Activated T-helper 2 cell treated with anti-CD3 and anti-CD28 coated beads, Interferon-gamma antibody, Interleukin-2, Interleukin-4, amounts not matched to agents 10 μg/mL and 5 μg/mL and 100 μg/mL, durations not matched to agents 14 hours and 24 hours and 36 hours (primary cell): Measurements from ENCODE around the gene ZP2. TPM values are rescaled to one million over a fixed set of nuclear protein-coding genes. Genes with fewer than 3 reads are reported as not detected.
A peak's percentile ranks its signal among the peaks of the same experiment; 100 is the strongest.
"Not testable (repeated sequence)": the region's sequence is repeated elsewhere in the genome, so short reads cannot be mapped to it uniquely, and the experiment has no call there.

Experiments
- DNase-seq: peaks from one replicate; pipeline ENCODE4 v3.0.0; 2021; ENCODE audit warnings: low spot score
- H3K27ac Mint-ChIP-seq: one replicate; pipeline ENCODE4 v1.8.0; 2021; ENCODE audit warnings: mixed read lengths
- H3K27me3 Mint-ChIP-seq: one replicate; pipeline ENCODE4 v1.8.0; 2021; ENCODE audit warnings: low read depth, mixed read lengths
- H3K36me3 Mint-ChIP-seq: one replicate; pipeline ENCODE4 v1.8.0; 2021; ENCODE audit warnings: low read depth, mixed read lengths
- H3K4me1 Mint-ChIP-seq: one replicate; pipeline ENCODE4 v1.8.0; 2021; ENCODE audit warnings: low read depth, mixed read lengths
- H3K4me3 Mint-ChIP-seq: one replicate; pipeline ENCODE4 v1.8.0; 2021; ENCODE audit warnings: low read depth, mild to moderate bottlenecking, moderate library complexity, mixed read lengths
- H3K9me3 Mint-ChIP-seq: one replicate; pipeline ENCODE4 v1.8.0; 2021; ENCODE audit warnings: mixed read lengths
- intact Hi-C: fragments of 100-400 bp; cut with micrococcal nuclease; formaldehyde crosslinking; loops from one replicate; pipeline ENCODE4 v1.15.1; 2023
- total RNA-seq: library from RNA; stranded (reverse); gene quantifications from 2 replicates; pipeline ENCODE4 v1.2.3, GENCODE V29; 2022

The ZP2 gene
- total RNA-seq, 1 donor from 2014 or later: not detected

DNA sequence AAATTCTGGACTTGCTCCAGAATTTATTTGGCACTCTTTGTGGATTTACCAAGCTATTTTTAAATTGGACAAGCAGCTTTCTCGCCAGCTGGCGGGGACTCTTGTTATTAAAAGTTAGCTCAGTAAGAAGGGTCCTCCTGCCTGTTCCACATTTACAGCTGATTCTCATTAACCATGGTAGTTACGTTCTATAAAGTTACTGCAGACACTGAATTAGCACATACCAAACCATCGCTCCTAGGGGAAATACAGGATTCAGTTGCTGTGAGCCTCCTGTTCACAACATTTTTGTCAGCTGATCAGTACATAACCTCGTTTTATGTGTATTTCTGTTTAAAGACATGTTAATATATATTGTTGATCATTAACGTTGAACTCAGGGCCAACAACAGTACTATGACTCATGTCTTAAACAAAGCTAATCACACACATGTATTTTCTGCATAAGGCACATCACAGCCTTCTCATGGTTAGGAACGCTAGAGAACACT is 48.7 kb downstream of the ZP2 start:
- H3K36me3 Mint-ChIP-seq: peaks cover 39% of the 10 kb centered on the region
- intact Hi-C loops: no loop called here
- DNase-seq: no peak
- no peak overlapping the region for H3K4me3 Mint-ChIP-seq
- H3K9me3 Mint-ChIP-seq: no peaks in the 10 kb centered on the region
- no peak overlapping the region for H3K27ac Mint-ChIP-seq
- peaks cover 18% of the 10 kb centered on the region for H3K4me1 Mint-ChIP-seq
- H3K27me3 Mint-ChIP-seq: no peaks in the 10 kb centered on the region

DNA sequence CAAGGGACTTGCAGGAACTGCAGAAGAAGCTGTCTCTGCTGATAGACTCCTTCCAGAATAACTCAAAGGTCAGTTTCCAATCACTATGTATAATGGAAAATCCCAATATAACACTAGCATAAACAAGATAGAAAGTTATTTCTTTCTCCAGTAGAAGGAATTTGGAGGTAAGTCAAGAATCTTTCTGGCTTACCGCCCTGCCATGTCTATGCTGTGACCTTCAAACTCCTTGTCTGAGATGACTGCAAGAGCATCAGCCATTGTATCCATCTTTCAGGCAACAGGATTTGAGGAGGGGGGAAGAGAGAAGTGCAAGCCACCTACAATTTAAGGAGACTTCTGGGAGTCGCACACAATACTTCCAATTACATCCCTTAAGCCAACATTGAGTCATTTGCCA is 50.2 kb downstream of the ZP2 start:
- Mint-ChIP-seq H3K36me3 (peaks cover 29% of the 10 kb centered on the region), H3K9me3 (no peaks in the 10 kb centered on the region), H3K27ac (no peak overlapping the region), H3K27me3 (no peaks in the 10 kb centered on the region), H3K4me3 (no peak overlapping the region), H3K4me1 (peaks cover 19% of the 10 kb centered on the region)
- intact Hi-C loops: no loop called here
- no peak for DNase-seq

DNA sequence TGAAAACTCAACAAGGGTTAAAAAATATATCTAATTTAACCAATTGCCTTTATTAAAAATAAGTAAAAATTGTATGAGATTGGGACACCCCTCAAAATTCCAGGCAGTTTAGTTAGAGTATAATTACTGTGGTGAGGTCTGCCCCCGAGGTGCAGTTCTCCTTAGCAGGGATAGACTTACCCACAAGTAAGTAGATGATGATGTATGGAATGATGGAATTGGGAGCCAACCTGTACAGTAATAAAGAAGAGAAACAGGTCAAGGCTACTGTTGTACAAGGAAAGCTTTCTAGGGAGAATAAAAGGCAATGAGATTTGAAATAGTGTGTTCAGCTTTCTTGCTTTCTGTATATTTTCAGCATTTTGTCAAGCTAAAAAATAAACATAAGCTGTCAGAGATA is 51.1 kb downstream of the ZP2 start:
- Mint-ChIP-seq H3K4me1 (peaks cover 19% of the 10 kb centered on the region), H3K4me3 (no peak overlapping the region)

DNA sequence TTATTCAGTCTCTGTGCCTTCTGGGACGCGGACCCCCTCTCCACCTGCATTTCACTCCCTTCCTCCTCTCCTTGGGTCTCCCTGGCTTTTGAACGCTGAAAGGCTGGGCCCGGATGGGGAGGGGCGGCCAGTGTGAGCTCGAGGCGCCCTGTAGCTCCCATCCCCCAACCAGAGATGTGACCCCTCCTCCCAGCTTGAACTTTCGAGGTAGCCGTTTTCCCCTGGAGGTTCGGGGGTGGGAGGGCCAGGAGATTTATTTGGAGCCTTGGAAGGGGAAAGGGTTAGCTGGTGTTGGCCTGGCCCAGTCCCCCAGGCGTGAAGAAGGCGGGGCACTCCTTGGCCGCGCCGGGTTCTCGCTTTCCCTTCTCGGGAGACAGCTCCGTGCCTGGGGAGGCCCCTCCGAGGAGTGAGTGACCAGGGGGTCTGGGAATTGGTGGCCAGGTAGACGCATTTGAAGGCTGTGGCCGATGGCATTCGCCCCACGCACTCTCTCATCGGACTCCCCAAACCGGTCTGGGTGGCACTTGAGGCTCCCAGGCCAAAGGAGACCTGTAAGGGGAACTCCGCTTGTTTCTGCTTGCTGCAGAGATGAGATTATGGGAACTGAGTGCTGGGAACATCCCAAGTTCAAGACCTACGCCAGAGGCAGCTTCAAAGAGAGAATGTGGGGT is 52.0 kb downstream of the ZP2 start:
- no peaks in the 10 kb centered on the region for H3K27me3 Mint-ChIP-seq
- H3K4me3 Mint-ChIP-seq: peak overlapping the region; percentile 89
- H3K9me3 Mint-ChIP-seq: no peaks in the 10 kb centered on the region
- peaks cover 24% of the 10 kb centered on the region for H3K36me3 Mint-ChIP-seq
- no peak for DNase-seq
- intact Hi-C loops: loop anchor here (10.0 kb wide), 1 partner anchor 315 kb away; no protein-coding TSS in a partner anchor
- H3K27ac Mint-ChIP-seq: peak overlapping the region; percentile 53
- peaks cover 19% of the 10 kb centered on the region for H3K4me1 Mint-ChIP-seq

More for the DNA sequence above, 51.1 kb downstream of the ZP2 start:
- H3K9me3 Mint-ChIP-seq: no peaks in the 10 kb centered on the region
- DNase-seq: no peak
- H3K27ac Mint-ChIP-seq: no peak overlapping the region
- H3K36me3 Mint-ChIP-seq: peaks cover 29% of the 10 kb centered on the region
- H3K27me3 Mint-ChIP-seq: no peaks in the 10 kb centered on the region
- intact Hi-C loops: no loop called here

DNA sequence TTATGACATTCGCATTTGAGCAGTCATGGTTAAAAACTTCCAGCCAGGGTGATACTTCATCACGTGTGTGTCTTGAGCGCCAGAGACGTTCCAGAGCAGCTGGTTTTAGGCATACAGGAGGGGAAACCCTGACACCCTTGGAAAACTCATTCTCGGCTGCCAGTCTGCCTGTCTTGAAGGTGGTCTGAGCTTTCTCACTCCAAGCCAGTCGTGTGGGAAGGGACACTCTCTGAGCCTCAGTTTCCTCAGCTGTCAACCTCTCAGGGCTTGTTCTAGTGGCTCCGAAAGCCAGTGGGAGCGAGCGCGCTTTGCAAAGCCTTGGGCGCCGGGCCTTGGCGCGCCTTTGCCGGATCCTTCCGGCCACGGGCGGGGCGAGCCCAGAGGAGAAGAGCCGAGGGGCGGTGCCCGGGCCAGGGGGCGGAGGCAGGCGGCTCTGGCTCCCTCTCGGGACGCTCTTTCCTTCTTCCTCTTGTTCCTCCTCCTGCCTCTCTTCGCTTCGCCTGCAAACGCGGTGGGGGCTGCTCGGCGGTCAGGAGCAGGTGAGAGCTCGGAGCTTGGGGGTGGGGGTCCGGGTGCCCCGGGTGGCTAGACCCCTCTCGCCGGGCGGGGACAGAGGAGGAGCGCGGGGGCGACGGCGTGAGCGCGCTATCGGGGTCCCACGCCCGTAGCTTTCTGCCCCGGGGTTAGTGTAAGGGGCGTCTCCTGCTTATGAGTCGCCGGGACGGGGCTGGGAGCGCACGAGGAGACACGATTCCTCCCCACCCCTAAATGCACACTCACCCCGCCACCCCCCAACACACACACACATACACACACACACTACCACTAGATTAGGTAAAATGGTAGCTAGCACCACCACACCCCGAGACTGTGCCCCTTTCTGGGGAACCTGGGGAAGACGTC is 52.9 kb downstream of the ZP2 start, which contains the start of gene LDAF1:
Gene LDAF1, plus strand, starts transcription at position 467 of the 903 bp plus-strand sequence. CDS start 2,509 bp downstream, outside the sequence.
- no peaks in the 10 kb centered on the region for H3K27me3 Mint-ChIP-seq

DNA sequence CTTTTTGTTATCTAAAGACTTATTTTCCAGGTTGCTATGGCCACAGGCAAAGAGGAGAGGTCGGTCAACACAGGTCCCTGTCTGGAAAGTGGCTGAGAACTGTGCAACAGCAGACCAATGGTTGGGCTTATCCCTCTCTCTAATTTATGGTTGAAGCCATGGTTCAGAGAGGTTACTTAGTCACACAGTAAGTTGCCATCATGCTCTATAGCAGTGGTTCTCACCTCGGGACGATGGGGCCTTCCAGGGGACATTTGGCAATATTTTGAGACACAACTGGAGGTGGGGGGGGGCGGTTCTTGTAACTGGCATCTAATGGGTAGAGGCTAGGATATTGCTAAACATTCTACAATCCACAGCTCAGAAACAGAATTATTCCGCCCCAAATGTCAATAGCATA is 53.7 kb downstream of the ZP2 start:
- intact Hi-C loops: loop anchor here (10.0 kb wide), 1 partner anchor 313 kb away; no protein-coding TSS in a partner anchor
- Mint-ChIP-seq H3K27me3 (no peaks in the 10 kb centered on the region), H3K9me3 (no peaks in the 10 kb centered on the region), H3K27ac (no peak overlapping the region), H3K4me3 (peak overlapping the region; percentile 47), H3K36me3 (peaks cover 14% of the 10 kb centered on the region), H3K4me1 (peaks cover 19% of the 10 kb centered on the region)
- DNase-seq: no peak

More for the DNA sequence above, 52.9 kb downstream of the ZP2 start, which contains the start of gene LDAF1:
- Mint-ChIP-seq H3K4me1 (peaks cover 19% of the 10 kb centered on the region), H3K27ac (peak within 1 kb of the TSS; percentile 53), H3K36me3 (peaks cover 22% of the 10 kb centered on the region), H3K4me3 (peak within 1 kb of the TSS; percentile 89), H3K9me3 (no peaks in the 10 kb centered on the region)
- intact Hi-C loops: loop anchor here (10.0 kb wide), 1 partner anchor 314 kb away; no protein-coding TSS in a partner anchor
- peak; percentile 73 for DNase-seq

DNA sequence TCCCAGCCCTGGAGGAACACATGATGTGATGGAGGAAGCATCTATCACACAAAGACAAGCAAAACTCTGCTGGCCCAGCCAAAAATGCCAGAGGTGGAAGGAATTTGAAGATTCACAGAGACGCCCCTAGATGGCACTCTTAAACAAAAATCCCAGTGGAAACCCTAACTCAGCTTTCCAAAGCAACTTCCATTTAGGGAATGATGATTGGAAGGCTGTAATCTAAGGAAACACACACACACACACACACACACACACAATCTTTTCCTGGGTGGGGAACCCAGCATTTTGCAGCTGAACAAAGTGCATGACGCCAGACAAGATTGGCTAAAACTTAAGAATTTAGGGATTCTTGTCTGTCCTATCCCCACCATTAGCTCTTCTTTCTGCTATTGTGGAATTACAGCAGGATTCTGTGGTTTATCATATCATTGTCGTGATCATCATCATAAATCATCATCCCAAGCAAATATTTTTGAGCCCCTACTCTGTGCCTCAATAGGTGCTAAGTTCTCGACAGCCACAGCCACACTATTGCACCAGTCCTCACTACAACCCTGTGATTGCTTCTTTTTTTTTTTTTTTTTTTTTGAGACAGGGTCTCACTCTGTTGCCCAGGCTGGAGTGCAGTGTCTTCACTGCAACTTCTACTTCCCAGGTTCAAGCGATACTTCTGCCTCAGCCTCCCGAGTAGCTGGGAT is 54.5 kb downstream of the ZP2 start:
- Mint-ChIP-seq H3K36me3 (peaks cover 11% of the 10 kb centered on the region), H3K9me3 (no peaks in the 10 kb centered on the region), H3K4me1 (peaks cover 19% of the 10 kb centered on the region), H3K4me3 (no peak overlapping the region), H3K27ac (no peak overlapping the region), H3K27me3 (peaks cover 2% of the 10 kb centered on the region)
- no peak for DNase-seq
- intact Hi-C loops: loop anchor here (10.0 kb wide), 1 partner anchor 312 kb away; no protein-coding TSS in a partner anchor

DNA sequence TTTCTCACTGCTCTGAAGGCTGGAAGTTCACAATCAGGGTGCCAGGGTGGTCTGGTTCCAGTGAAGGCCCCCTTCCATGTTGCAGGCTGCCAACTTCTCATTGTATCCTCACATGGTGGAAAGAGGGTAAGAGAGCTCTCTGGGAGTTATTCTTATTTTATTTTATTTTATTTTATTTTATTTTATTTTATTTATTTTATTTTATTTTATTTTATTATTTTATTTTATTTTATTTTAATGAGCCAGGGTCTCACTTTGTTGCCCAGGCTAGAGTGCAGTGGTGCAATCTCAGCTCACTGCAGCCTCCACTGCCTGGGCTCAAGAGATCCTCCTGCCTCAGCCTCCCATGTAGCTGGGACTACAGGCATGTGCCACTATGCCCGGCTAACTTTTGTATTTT is 55.4 kb downstream of the ZP2 start:
- intact Hi-C loops: loop anchor here (10.0 kb wide), 1 partner anchor 311 kb away; no protein-coding TSS in a partner anchor
- H3K4me1 Mint-ChIP-seq: peaks cover 18% of the 10 kb centered on the region
- DNase-seq, H3K27me3 Mint-ChIP-seq, H3K4me3 Mint-ChIP-seq, H3K36me3 Mint-ChIP-seq, H3K27ac Mint-ChIP-seq, H3K9me3 Mint-ChIP-seq: not testable (repeated sequence)

DNA sequence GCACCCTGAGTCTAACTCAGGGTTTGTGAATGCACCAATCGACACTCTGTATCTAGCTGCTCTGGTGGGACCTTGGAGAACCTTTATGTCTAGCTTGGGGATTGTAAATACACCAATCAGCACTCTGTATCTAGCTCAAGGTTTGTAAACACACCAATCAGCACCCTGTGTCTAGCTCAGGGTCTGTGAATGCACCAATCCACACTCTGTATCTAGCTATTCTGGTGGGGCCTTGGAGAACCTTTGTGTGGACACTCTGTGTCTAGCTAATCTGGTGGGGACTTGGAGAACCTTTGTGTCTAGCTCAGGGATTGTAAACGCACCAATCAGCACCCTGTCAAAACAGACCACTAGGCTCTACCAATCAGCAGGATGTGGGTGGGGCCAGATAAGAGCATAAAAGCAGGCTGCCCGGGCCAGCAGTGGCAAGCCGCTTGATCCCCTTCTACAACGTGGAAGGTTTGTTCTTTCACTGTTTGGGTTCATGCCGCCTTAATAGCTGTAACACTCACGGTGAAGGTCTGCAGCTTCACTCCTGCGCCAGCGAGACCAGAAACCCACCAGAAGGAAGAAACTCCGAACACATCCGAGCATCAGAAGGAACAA is 58.1 kb downstream of the ZP2 start:
- not testable (repeated sequence) for H3K9me3 Mint-ChIP-seq, H3K4me1 Mint-ChIP-seq, H3K27ac Mint-ChIP-seq, H3K36me3 Mint-ChIP-seq, H3K4me3 Mint-ChIP-seq, DNase-seq
- H3K27me3 Mint-ChIP-seq: peaks cover 12% of the 10 kb centered on the region
- intact Hi-C loops: loop anchor here (10.0 kb wide), 1 partner anchor 308 kb away; no protein-coding TSS in a partner anchor

DNA sequence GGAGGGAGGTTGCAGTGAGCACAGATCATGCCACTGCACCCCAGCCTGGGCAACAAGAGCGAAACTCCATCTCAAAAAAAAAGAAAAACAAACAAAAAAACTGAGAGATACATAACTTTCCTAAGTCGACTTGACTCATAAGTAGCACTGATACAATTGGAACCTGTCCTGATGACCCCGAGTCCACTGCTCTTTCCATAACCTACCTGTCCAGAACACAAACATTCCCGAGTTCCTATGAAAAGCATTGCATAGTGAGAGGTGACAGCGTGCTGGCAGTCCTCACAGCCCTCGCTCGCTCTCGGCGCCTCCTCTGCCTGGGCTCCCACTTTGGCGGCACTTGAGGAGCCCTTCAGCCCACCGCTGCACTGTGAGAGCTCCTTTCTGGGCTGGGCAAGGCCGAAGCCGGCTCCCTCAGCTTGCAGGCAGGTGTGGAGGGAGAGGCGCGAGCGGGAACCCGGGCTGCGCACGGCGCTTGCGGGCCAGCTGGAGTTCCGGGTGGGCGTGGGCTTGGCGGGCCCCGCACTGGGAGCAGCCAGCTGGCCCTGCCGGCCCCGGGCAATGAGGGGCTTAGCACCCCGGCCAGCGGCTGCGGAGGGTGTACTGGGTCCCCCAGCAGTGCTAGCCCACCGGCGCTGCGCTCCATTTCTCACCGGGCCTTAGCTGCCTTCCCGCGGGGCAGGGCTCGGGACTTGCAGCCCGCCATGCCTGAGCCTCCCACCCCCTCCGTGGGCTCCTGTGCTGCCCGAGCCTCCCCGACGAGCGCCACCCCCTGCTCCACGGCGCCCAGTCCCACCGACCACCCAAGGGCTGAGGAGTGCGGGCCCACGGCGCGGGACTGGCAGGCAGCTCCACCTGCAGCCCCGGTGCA is 59.0 kb downstream of the ZP2 start:
- H3K27me3 Mint-ChIP-seq: peaks cover 16% of the 10 kb centered on the region
- not testable (repeated sequence) for H3K36me3 Mint-ChIP-seq, H3K27ac Mint-ChIP-seq, H3K4me1 Mint-ChIP-seq, H3K4me3 Mint-ChIP-seq, DNase-seq, H3K9me3 Mint-ChIP-seq
- intact Hi-C loops: loop anchor here (10.0 kb wide), 1 partner anchor 308 kb away; no protein-coding TSS in a partner anchor

DNA sequence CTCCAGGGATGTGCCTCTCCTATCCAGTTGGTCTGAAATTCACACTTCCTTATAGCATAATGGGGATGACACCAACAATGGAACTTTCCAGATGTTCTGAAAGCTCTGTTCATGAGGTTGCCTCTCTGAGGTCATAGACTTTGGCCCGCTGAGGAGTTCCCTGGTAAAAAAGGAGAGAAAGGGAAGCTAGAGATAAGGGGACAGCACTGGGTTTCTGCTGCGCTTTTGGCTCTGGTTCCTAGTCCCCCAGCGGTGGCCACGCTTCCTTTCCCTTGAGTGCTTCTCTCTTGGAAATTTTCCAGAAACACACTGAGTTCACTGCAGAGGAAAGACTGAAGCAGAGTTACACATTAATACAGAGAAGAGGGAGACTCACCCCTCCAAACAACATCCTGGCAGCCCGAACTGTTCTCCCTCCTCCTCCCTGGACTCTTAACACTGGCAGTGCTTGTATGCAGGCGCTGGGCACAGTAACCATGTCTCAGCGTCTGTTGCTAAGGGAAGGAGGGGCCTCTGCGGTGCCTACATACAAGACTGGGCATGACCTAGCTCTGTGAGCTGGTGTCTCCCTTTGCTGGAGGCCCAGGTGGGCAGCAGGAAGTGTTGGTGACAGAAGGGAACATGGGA is 60.9 kb downstream of the ZP2 start, which contains the start of gene DNAH3:
Gene DNAH3, minus strand, starts transcription at position 472 of the 627 bp plus-strand sequence. CDS start 527 bp downstream, outside the sequence.
- Mint-ChIP-seq H3K4me1 (no peaks in the 10 kb centered on the region), H3K4me3 (no peak within 1 kb of the TSS), H3K27ac (no peak within 1 kb of the TSS), H3K36me3 (no peaks in the 10 kb centered on the region), H3K27me3 (peaks cover 19% of the 10 kb centered on the region), H3K9me3 (no peaks in the 10 kb centered on the region)
- no peak for DNase-seq
- intact Hi-C loops: loop anchor here (10.0 kb wide), 1 partner anchor 306 kb away; no protein-coding TSS in a partner anchor
